Upper lobe of left lung (tissue), 6 donors: ENCODE measurements around the gene PDCD7. TPM values are rescaled to one million over a fixed set of nuclear protein-coding genes. Genes with fewer than 3 reads are reported as not detected.

Experiments used
- ATAC-seq, 2 donors: fragments of 200-7000 bp; cut with Tn5 transposase; one replicate each; pipeline ENCODE4 v1.9.1; 2022; ENCODE audit warnings: mild to moderate bottlenecking in 2 of 2, moderate library complexity in 2 of 2; ENCODE audit not compliant: low FRiP score in 2 of 2
- DNase-seq, 2 donors: peaks; one replicate each; pipeline ENCODE4 v3.0.0-alpha.2; 2019 to 2020
- H3K27ac ChIP-seq, 4 donors: fragments of 200-600 bp; sonication (generic); one replicate each; pipeline ENCODE4 v1.5.1; 2016 to 2019
- H3K27me3 ChIP-seq, 4 donors: fragments of 200-600 bp; sonication (generic); one replicate each; pipeline ENCODE4 v1.5.1; 2017 to 2019
- H3K36me3 ChIP-seq, 4 donors: fragments of 200-600 bp; sonication (generic); one replicate each; pipeline ENCODE4 v1.5.1; 2016 to 2019
- H3K4me1 ChIP-seq, 4 donors: fragments of 200-600 bp; sonication (generic); one replicate each; pipeline ENCODE4 v1.5.1; 2018 to 2019
- H3K4me3 ChIP-seq, 4 donors: fragments of 200-600 bp; sonication (generic); one replicate each; pipeline ENCODE4 v1.5.1; 2017 to 2019; ENCODE audit warnings: mild to moderate bottlenecking in 2 of 4, moderate library complexity in 1 of 4
- H3K9me3 ChIP-seq, 4 donors: fragments of 200-600 bp; sonication (generic); one replicate each; pipeline ENCODE4 v1.5.1; 2018 to 2019
- CTCF ChIP-seq, 6 experiments: fragments of 450-650 bp in 4 of 6; fragments of 200-600 bp in 2 of 6; sonication (generic) in 2 of 6; IDR thresholded peaks; one replicate each; pipeline ENCODE4 v1.5.1; 2016 to 2019; ENCODE audit warnings: antibody characterized with exemption in 6 of 6
- EP300 ChIP-seq, 4 donors: sonication (generic); formaldehyde crosslinking; IDR thresholded peaks; one replicate each; pipeline ENCODE4 v1.5.1; 2017; ENCODE audit warnings: antibody characterized with exemption in 4 of 4, control low read depth in 2 of 4
- POLR2A ChIP-seq, 4 donors: fragments of 450-650 bp; IDR thresholded peaks; one replicate each; pipeline ENCODE4 v1.5.1; 2016 to 2017; ENCODE audit warnings: antibody characterized with exemption in 4 of 4, mild to moderate bottlenecking in 2 of 4
- POLR2AphosphoS5 ChIP-seq, 2 donors: sonication (generic); formaldehyde crosslinking; IDR thresholded peaks; one replicate each; pipeline ENCODE4 v1.5.1; 2017; ENCODE audit warnings: antibody characterized with exemption in 2 of 2
- WGBS, 2 donors: methylation state at CpG; one replicate each; pipeline ENCODE4 v1.1.5; 2017 to 2018; 5-methylcytosine and 5-hydroxymethylcytosine counted together
- total RNA-seq, 6 donors: library from RNA; depleted of rRNA in 4 of 6; stranded (reverse); fragments of >200 nt in 4 of 6; gene quantifications; one replicate each; pipeline versions ENCODE4 v1.1.0 to v1.2.1, GENCODE V29; 2016 to 2021
- donor health status: DM: no; HTN: no; CAD: no; lungs with moderate emphysema.
- donor health status: DM: no; HTN: yes; CAD: no; lungs with severe emphysema.

The PDCD7 gene
- total RNA-seq, 6 donors from 2014 or later: 14.9 to 38.8 (median 20.0) TPM

- 0% methylated on average over 24 to 45 of the region's 93 CpGs for WGBS, 2 donors
- DNase-seq (peak; percentile 37 to 93), ATAC-seq (peak; percentile 79)
- H3K9me3 ChIP-seq: peaks cover 0 to 4% (median 2%) of the 10 kb centered on the region in 4 donors
- peak overlapping the region; percentile 83 to 93 (median 89) for H3K27ac ChIP-seq
- peaks cover 2 to 21% (median 15%) of the 10 kb centered on the region in 4 donors for H3K36me3 ChIP-seq
- peak overlapping the region; percentile 89 to 95 (median 90) for H3K4me3 ChIP-seq
- H3K27me3 ChIP-seq: no peaks in the 10 kb centered on the region
- H3K4me1 ChIP-seq: peaks cover 19 to 32% (median 20%) of the 10 kb centered on the region in 4 donors
- peak in 2 of 6 experiments; percentile 17 to 45 for TF ChIP-seq CTCF (IDR thresholded peaks at IDR 0.05)
- TF ChIP-seq POLR2A (IDR thresholded peaks at IDR 0.05): peak in 1 of 4 donors; percentile 57
- TF ChIP-seq EP300 (IDR thresholded peaks at IDR 0.05): no peak
Observed at GRCh38 chr15:65132878-65133547, 595 bp downstream of the PDCD7 start.

DNA sequence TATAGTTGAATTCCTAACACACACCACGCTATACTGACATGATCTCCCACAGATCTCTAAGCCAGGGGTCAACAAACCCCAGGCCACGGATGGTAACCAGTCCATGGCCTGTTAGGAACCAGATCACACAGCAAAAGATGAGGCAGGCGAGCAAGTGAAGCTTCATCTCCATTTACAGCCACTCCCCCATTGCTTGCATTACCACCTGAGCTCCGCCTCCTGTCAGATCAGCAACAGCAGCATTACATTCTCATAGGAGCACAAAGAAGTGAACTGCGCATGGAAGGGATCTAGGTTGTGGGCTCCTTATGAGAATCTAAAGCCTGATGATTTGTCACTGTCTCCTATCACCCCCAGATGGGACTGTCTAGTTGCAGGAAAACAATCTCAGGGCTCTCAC is 2.7 kb downstream of the PDCD7 start:
- Histone ChIP-seq H3K4me3 (no peak overlapping the region), H3K27me3 (no peaks in the 10 kb centered on the region), H3K9me3 (no peaks in the 10 kb centered on the region), H3K27ac (no peak overlapping the region), H3K36me3 (peaks cover 5 to 32% (median 28%) of the 10 kb centered on the region in 4 donors), H3K4me1 (peaks cover 19 to 32% (median 20%) of the 10 kb centered on the region in 4 donors)
- ATAC-seq (no peak), DNase-seq (no peak)
- TF ChIP-seq POLR2A (IDR thresholded peaks at IDR 0.05) (no peak), EP300 (IDR thresholded peaks at IDR 0.05) (no peak), POLR2AphosphoS5 (IDR thresholded peaks at IDR 0.05) (no peak), CTCF (IDR thresholded peaks at IDR 0.05) (no peak)
- 91 to 93% methylated on average over 5 of the region's 5 CpGs for WGBS, 2 donors

- no peak for ATAC-seq
- TF ChIP-seq POLR2A (IDR thresholded peaks at IDR 0.05): no peak
- TF ChIP-seq CTCF (IDR thresholded peaks at IDR 0.05): no peak
- no peak for TF ChIP-seq POLR2AphosphoS5 (IDR thresholded peaks at IDR 0.05)
- no peak for TF ChIP-seq EP300 (IDR thresholded peaks at IDR 0.05)
- Histone ChIP-seq H3K4me3 (no peak overlapping the region), H3K36me3 (peaks cover 22 to 81% (median 53%) of the 10 kb centered on the region in 4 donors), H3K27me3 (no peaks in the 10 kb centered on the region), H3K9me3 (no peaks in the 10 kb centered on the region), H3K4me1 (no peaks in the 10 kb centered on the region), H3K27ac (no peak overlapping the region)
- WGBS, 2 donors: 85 to 88% methylated on average over 5 of the region's 5 CpGs
- no peak for DNase-seq
Observed at GRCh38 chr15:65115542-65115941, 18.1 kb downstream of the PDCD7 start.

DNA sequence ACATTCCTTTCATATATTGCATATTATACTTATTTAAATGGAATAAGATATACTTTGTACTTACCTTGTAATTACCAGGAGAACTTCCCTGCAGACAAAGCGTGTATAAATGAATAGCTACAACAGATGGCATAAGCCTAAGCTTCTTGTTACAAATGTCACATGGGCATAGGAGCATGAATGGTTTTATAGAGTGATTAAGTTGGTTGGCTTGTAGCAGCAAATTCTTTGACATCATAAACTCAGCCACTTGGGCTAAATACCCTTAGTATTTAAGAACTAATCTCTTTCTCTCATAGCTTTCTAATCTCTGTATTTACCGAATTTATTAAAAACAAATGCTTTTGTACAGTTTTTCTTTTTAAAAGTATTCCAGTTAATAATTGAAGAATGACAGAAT is 18.5 kb downstream of the PDCD7 start, which contains the start of gene UBAP1L:
Gene UBAP1L, minus strand, starts transcription at position 115 of the 400 bp plus-strand sequence. CDS start 8,985 bp downstream, outside the sequence.
- H3K36me3 ChIP-seq: peaks cover 22 to 81% (median 53%) of the 10 kb centered on the region in 4 donors
- H3K27ac ChIP-seq: no peak within 1 kb of the TSS
- 91 to 92% methylated on average over 2 of the region's 2 CpGs for WGBS, 2 donors
- H3K4me1 ChIP-seq: no peaks in the 10 kb centered on the region
- H3K4me3 ChIP-seq: no peak within 1 kb of the TSS
- ATAC-seq (no peak), DNase-seq (no peak)
- no peaks in the 10 kb centered on the region for H3K27me3 ChIP-seq
- TF ChIP-seq POLR2AphosphoS5 (IDR thresholded peaks at IDR 0.05) (no peak), CTCF (IDR thresholded peaks at IDR 0.05) (no peak), EP300 (IDR thresholded peaks at IDR 0.05) (no peak), POLR2A (IDR thresholded peaks at IDR 0.05) (no peak)
- no peaks in the 10 kb centered on the region for H3K9me3 ChIP-seq
